NCI-H446 treated with DMSO at 0.1 percent for 48 hours (cell line): ENCODE measurements around the gene ZFHX3.

Source experiments
- DNase-seq: peaks from one replicate; lab custom pipeline; 2025; lab: John Stamatoyannopoulos, UW

Gene ZFHX3

GRCh38 chr16:72847187-72848027, 200.5 kb downstream of the ZFHX3 start:
- no peak for DNase-seq

GRCh38 chr16:72846594-72846993, 201.3 kb downstream of the ZFHX3 start:
- no peak for DNase-seq

GRCh38 chr16:72845322-72846020, 202.5 kb downstream of the ZFHX3 start:
- DNase-seq: no peak

GRCh38 chr16:72844225-72844920, 203.6 kb downstream of the ZFHX3 start:
- DNase-seq: no peak

GRCh38 chr16:72841506-72841905, 206.4 kb downstream of the ZFHX3 start:
- no peak for DNase-seq

GRCh38 chr16:72840631-72841381, 207.1 kb downstream of the ZFHX3 start:
- no peak for DNase-seq

- DNase-seq: no peak
Measured at GRCh38 chr16:72838951-72839350, 209.0 kb downstream of the ZFHX3 start.

GRCh38 chr16:72838586-72838910, 209.4 kb downstream of the ZFHX3 start:
- DNase-seq: no peak

- DNase-seq: no peak
Measured at GRCh38 chr16:72837846-72838585, 209.9 kb downstream of the ZFHX3 start.

GRCh38 chr16:72836985-72837384, 210.9 kb downstream of the ZFHX3 start:
- no peak for DNase-seq

GRCh38 chr16:72836181-72836580, 211.7 kb downstream of the ZFHX3 start:
- no peak for DNase-seq

- DNase-seq: no peak
Measured at GRCh38 chr16:72835086-72835485, 212.8 kb downstream of the ZFHX3 start.

GRCh38 chr16:72834499-72834898, 213.4 kb downstream of the ZFHX3 start:
- no peak for DNase-seq

- no peak for DNase-seq
Measured at GRCh38 chr16:72833969-72834368, 214.0 kb downstream of the ZFHX3 start.

- DNase-seq: no peak
Measured at GRCh38 chr16:72833482-72833881, 214.4 kb downstream of the ZFHX3 start.

GRCh38 chr16:72832621-72833248, 215.2 kb downstream of the ZFHX3 start:
- peak; percentile 26 for DNase-seq

GRCh38 chr16:72829846-72830775, 217.8 kb downstream of the ZFHX3 start:
- no peak for DNase-seq

GRCh38 chr16:72827866-72828265, 220.1 kb downstream of the ZFHX3 start:
- DNase-seq: no peak

- no peak for DNase-seq
Measured at GRCh38 chr16:72825912-72826621, 221.9 kb downstream of the ZFHX3 start.
